Measurements from ENCODE around the gene RTTN. TPM values are rescaled to one million over a fixed set of nuclear protein-coding genes. Genes with fewer than 3 reads are reported as not detected.
"Not testable (repeated sequence)": the region's sequence is repeated elsewhere in the genome, so short reads cannot be mapped to it uniquely, and the experiment has no call there.

RTTN gene
- total and polyA plus RNA-seq, 9 of the 15 experiments (the other 6 are each of a cell fraction or from before 2014, with no cell fraction given): 3.1 to 18.3 (median 10.6) TPM

DNA sequence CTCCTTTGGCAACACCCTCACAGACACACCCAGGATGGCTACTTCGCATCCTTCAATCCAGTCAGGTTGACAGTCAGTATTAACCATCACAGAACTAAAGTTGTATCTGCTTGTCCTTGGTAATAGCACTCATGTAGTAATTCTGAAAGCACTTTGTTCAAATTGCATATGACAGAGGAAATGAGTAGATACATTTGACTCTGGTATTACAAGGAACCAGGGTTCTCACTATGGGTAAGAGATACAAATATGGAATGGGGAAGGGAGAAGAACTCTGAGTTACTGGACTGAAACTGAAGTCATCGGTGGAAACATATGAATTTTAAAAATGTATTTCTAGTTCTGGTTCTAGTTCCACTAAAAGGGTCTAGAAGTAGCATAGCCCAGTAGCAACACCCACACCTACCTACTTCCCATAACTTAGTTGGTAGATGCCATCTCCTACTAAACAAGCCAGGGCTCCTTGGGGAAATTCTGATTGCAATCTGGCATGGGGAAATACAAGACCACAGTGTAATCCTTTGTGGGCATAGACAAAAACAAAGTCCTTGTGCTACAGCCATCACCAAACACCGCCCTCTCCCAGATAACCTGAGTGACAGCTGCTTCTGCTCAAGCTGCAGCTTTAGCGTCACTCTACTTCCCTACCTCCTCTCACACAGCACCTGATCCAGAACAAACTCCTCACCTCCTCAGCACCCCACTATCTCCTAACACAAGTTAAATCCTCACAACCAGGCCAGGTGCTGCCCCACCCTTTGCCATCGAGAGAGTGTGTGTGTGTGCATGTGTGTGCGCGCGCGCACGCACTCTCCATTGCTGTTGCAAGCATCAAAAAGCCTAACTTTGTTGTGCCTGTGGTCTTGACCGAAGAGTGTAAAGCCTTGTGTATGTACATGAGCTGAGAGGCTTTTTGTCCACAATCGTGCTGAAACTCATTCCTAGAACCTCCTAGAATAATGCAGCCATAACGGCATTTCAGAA lies 226.5 kb downstream of the RTTN start:
- BruUV-seq (replicated peaks): no TSS peak
- Histone ChIP-seq H3K27ac (ENCODE audit: extremely low read depth, low read depth, low read length) (no peak overlapping the region), H4K20me1 (replicated peaks; ENCODE audit: control insufficient read depth, insufficient read depth, low read length) (no peaks in the 10 kb centered on the region), H3K4me2 (ENCODE audit: insufficient read depth, low read length) (no peak overlapping the region), H3K9ac (ENCODE audit: insufficient read depth in 1 of 2, low read depth in 2 of 2, low read length in 2 of 2) (no peak overlapping the region), H3K4me1 (replicated peaks in 1 of 2; ENCODE audit: control insufficient read depth in 2 of 2, insufficient read depth in 2 of 2, low read length in 2 of 2) (peaks cover 0 to 11% of the 10 kb centered on the region in 2 experiments; a peak in 3 of 5 replicates), H3K4me3 (no peak overlapping the region), H2AFZ (ENCODE audit: low read depth, low read length) (no peak overlapping the region), H3K36me3 (ENCODE audit: control insufficient read depth, insufficient read depth, low read length) (no peaks in the 10 kb centered on the region; the same call in 2 of the 3 replicates), H3K9me1 (ENCODE audit: control insufficient read depth, insufficient read depth, low read length) (no peaks in the 10 kb centered on the region), H3K79me2 (ENCODE audit: control insufficient read depth, insufficient read depth, low read length) (no peaks in the 10 kb centered on the region), H3K9me3 (replicated peaks; ENCODE audit: control insufficient read depth, insufficient read depth, low read depth, low read length) (no peaks in the 10 kb centered on the region), H3K27me3 (ENCODE audit: control insufficient read depth in 2 of 2, insufficient read depth in 2 of 2, low read length in 2 of 2) (no peaks in the 10 kb centered on the region)
- no peak for ATAC-seq
- 60% methylated on average over 6 of the region's 13 CpGs for WGBS (ENCODE audit: insufficient coverage, low coverage, missing lambda C conversion rate)
- no peak for FAIRE-seq
- intact Hi-C loops (cut with micrococcal nuclease) (no loop called here), in situ Hi-C loops (cut with MboI) (no loop called here)
- DNase-seq (ENCODE audit: extremely low read depth in 1 of 4, low spot score in 3 of 4): no peak
- ChIA-PET CTCF (ENCODE audit: low intra/inter-chr PET ratio) (no interaction called here), POLR2A (no interaction called here)
- TF ChIP-seq, protein P1, sequence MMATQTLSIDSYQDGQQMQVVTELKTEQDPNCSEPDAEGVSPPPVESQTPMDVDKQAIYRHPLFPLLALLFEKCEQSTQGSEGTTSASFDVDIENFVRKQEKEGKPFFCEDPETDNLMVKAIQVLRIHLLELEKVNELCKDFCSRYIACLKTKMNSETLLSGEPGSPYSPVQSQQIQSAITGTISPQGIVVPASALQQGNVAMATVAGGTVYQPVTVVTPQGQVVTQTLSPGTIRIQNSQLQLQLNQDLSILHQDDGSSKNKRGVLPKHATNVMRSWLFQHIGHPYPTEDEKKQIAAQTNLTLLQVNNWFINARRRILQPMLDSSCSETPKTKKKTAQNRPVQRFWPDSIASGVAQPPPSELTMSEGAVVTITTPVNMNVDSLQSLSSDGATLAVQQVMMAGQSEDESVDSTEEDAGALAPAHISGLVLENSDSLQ (IDR thresholded peaks at IDR 0.05): peak; percentile 75
- TF ChIP-seq ZFP1 (CRISPR knock-in tag; IDR thresholded peaks at IDR 0.05): no peak

- H2AFZ ChIP-seq (ENCODE audit: low read depth, low read length); H3K4me1 ChIP-seq (replicated peaks in 1 of 2; ENCODE audit: control insufficient read depth in 2 of 2, insufficient read depth in 2 of 2, low read length in 2 of 2); H3K27me3 ChIP-seq (ENCODE audit: control insufficient read depth in 2 of 2, insufficient read depth in 2 of 2, low read length in 2 of 2); H3K9ac ChIP-seq (ENCODE audit: insufficient read depth in 1 of 2, low read depth in 2 of 2, low read length in 2 of 2); H3K9me1 ChIP-seq (ENCODE audit: control insufficient read depth, insufficient read depth, low read length); H3K36me3 ChIP-seq (ENCODE audit: control insufficient read depth, insufficient read depth, low read length); H3K4me2 ChIP-seq (ENCODE audit: insufficient read depth, low read length); in situ Hi-C loops (cut with MboI); CTCF ChIA-PET (ENCODE audit: low intra/inter-chr PET ratio); intact Hi-C loops (cut with micrococcal nuclease); BruUV-seq (replicated peaks); H3K4me3 ChIP-seq; H3K9me3 ChIP-seq (replicated peaks; ENCODE audit: control insufficient read depth, insufficient read depth, low read depth, low read length); H4K20me1 ChIP-seq (replicated peaks; ENCODE audit: control insufficient read depth, insufficient read depth, low read length); POLR2A ChIA-PET; H3K27ac ChIP-seq (ENCODE audit: extremely low read depth, low read depth, low read length); H3K79me2 ChIP-seq (ENCODE audit: control insufficient read depth, insufficient read depth, low read length); TF ChIP-seq JUND (tag; IDR thresholded peaks at IDR 0.05; ENCODE audit: borderline replicate concordance, low read depth, low read length): not testable (repeated sequence)
- FAIRE-seq: peak; percentile 6
- DNase-seq (ENCODE audit: extremely low read depth in 1 of 4, low spot score in 3 of 4): peak in 1 of 4 experiments; percentile 49
- ATAC-seq: peak; percentile 32; the same call in 1 of the 3 replicates
- 20% methylated on average over 4 of the region's 4 CpGs for WGBS (ENCODE audit: insufficient coverage, low coverage, missing lambda C conversion rate)
- TF ChIP-seq JUND (IDR thresholded peaks at IDR 0.05; ENCODE audit: borderline replicate concordance, low read depth, low read length) (0 out of 2 replicates have a peak, but pooled peaks have one; percentile 3), SMAD4 (CRISPR knock-in tag; conservative IDR thresholded peaks at IDR 0.05) (peak; percentile 40; the same call in 1 of the 2 replicates), CBFA2T3 (IDR thresholded peaks at IDR 0.05) (peak; percentile 45), FOSL1 (tag; conservative IDR thresholded peaks at IDR 0.05) (peak; percentile 80), CBFA2T2 (conservative IDR thresholded peaks at IDR 0.05) (0 out of 2 replicates have a peak, but pooled peaks have one; percentile 12), TCF3 (CRISPR knock-in tag; IDR thresholded peaks at IDR 0.05) (peak; percentile 41), ZNF316 (IDR thresholded peaks at IDR 0.05) (0 out of 2 replicates have a peak, but pooled peaks have one; percentile 7), MAFF (IDR thresholded peaks at IDR 0.05; ENCODE audit: low read length) (peak; percentile 23; the same call in 1 of the 2 replicates), ARID1B (IDR thresholded peaks at IDR 0.05) (0 out of 2 replicates have a peak, but pooled peaks have one; percentile 9)
- TF ChIP-seq, protein P2, sequence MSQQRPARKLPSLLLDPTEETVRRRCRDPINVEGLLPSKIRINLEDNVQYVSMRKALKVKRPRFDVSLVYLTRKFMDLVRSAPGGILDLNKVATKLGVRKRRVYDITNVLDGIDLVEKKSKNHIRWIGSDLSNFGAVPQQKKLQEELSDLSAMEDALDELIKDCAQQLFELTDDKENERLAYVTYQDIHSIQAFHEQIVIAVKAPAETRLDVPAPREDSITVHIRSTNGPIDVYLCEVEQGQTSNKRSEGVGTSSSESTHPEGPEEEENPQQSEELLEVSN (IDR thresholded peaks at IDR 0.05; ENCODE audit: borderline replicate concordance in 1 of 2, extremely low read depth in 1 of 2, insufficient read depth in 1 of 2, insufficient read length in 1 of 2, low read depth in 1 of 2, low read length in 1 of 2, poor library complexity in 1 of 2, severe bottlenecking in 1 of 2): peak in 1 of 2 experiments; percentile 42
Observed at GRCh38 chr18:69975294-69975693, 230.2 kb downstream of the RTTN start.
